ENCODE measurements around the gene ARAP3.
A peak's percentile ranks its signal among the peaks of the same experiment; 100 is the strongest.

DNA sequence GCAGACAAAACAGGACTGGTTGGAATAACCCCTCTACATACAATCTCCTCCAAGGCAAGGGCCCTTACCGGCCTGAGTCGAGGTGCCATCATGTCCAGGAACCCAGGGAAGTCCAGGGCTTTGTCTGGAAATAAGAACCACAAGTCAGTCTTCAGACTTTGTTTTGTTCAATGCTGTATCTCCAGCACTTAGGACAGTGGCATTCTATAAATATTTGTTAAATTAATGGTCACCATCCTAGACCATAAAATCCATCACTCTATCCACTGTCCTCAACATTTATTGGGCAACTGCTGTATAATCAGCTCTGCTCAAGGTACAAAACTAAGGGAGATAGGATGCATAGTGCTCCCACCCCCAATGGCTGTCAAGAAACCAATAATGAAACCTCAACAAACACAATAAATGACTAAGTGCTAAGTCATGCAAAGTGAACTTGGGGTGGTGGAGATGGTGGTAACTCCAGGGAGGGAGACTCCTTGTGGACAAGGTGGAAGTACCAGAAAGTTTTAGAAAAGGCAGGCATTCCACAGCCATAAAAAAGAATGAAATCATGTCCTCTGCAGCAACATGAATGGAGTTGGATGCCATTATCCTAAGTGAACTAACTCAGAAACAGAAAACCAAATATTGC lies 40.3 kb downstream of the ARAP3 start:
- TF ChIP-seq EZH2 (IDR thresholded peaks at IDR 0.05; ENCODE audit: borderline replicate concordance, low read length): no peak
- TF ChIP-seq, protein P1, sequence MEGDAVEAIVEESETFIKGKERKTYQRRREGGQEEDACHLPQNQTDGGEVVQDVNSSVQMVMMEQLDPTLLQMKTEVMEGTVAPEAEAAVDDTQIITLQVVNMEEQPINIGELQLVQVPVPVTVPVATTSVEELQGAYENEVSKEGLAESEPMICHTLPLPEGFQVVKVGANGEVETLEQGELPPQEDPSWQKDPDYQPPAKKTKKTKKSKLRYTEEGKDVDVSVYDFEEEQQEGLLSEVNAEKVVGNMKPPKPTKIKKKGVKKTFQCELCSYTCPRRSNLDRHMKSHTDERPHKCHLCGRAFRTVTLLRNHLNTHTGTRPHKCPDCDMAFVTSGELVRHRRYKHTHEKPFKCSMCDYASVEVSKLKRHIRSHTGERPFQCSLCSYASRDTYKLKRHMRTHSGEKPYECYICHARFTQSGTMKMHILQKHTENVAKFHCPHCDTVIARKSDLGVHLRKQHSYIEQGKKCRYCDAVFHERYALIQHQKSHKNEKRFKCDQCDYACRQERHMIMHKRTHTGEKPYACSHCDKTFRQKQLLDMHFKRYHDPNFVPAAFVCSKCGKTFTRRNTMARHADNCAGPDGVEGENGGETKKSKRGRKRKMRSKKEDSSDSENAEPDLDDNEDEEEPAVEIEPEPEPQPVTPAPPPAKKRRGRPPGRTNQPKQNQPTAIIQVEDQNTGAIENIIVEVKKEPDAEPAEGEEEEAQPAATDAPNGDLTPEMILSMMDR (conservative IDR thresholded peaks at IDR 0.05 in 1 of 2, IDR thresholded peaks at IDR 0.05 in 1 of 2; ENCODE audit: extremely low read depth in 1 of 2, insufficient read depth in 1 of 2, low read depth in 1 of 2, low read length in 2 of 2): peak; percentile 44 to 45

Data from mammary epithelial cell (primary cell).